SK-N-SH treated with all-trans-retinoic acid at 6 μM for 48 hours (cell line): Measurements from ENCODE around the gene BBS1.

Source experiments
- ATAC-seq: fragments of 200-7000 bp; cut with Tn5 transposase; 3 replicates; pipeline ENCODE4 v1.9.1; 2020; ENCODE audit warnings: mild to moderate bottlenecking, moderate library complexity
- BACH2 ChIP-seq: fragments of 250-450 bp; sonication (Bioruptor Pico); IDR thresholded peaks from 2 replicates; pipeline ENCODE4 v1.9.0; 2021; ENCODE audit warnings: mild to moderate bottlenecking, borderline replicate concordance
- CREB5 ChIP-seq: fragments of 250-450 bp; sonication (Bioruptor Pico); IDR thresholded peaks from 2 replicates; pipeline ENCODE4 v1.5.1; 2020; ENCODE audit warnings: low read depth, mild to moderate bottlenecking, moderate library complexity
- CSDC2 ChIP-seq: fragments of 250-450 bp; sonication (Bioruptor Pico); IDR thresholded peaks from 2 replicates; pipeline ENCODE4 v1.5.0; 2020; ENCODE audit warnings: mild to moderate bottlenecking, moderate library complexity
- GLIS3 ChIP-seq: fragments of 250-450 bp; sonication (Bioruptor Pico); IDR thresholded peaks from 2 replicates; pipeline ENCODE4 v1.5.0; 2020; ENCODE audit warnings: mild to moderate bottlenecking, moderate library complexity
- ISL1 ChIP-seq: fragments of 250-450 bp; sonication (Bioruptor Pico); IDR thresholded peaks from 2 replicates; pipeline ENCODE4 v2.1.2; 2022; ENCODE audit warnings: mild to moderate bottlenecking, moderate library complexity
- PATZ1 ChIP-seq: fragments of 250-450 bp; sonication (Bioruptor Pico); IDR thresholded peaks from 2 replicates; pipeline ENCODE4 v1.8.0; 2020; ENCODE audit warnings: mild to moderate bottlenecking, moderate library complexity, borderline replicate concordance
- POU6F1 ChIP-seq: fragments of 250-450 bp; sonication (Bioruptor Pico); IDR thresholded peaks from 2 replicates; pipeline ENCODE4 v1.8.0; 2021; ENCODE audit warnings: low read depth, mild to moderate bottlenecking, moderate library complexity, borderline replicate concordance
- PPARA ChIP-seq: fragments of 250-450 bp; sonication (Bioruptor Pico); IDR thresholded peaks from 2 replicates; pipeline ENCODE4 v1.5.0; 2020; ENCODE audit warnings: mild to moderate bottlenecking, borderline replicate concordance
- RARB ChIP-seq: fragments of 250-450 bp; sonication (Bioruptor Pico); IDR thresholded peaks from 2 replicates; pipeline ENCODE4 v1.8.0; 2021; ENCODE audit warnings: mild to moderate bottlenecking, moderate library complexity
- SNAI2 ChIP-seq: fragments of 250-450 bp; sonication (Bioruptor Pico); IDR thresholded peaks from 2 replicates; pipeline ENCODE4 v1.5.0; 2020; ENCODE audit warnings: mild to moderate bottlenecking, moderate library complexity
- TCF4 ChIP-seq: fragments of 250-450 bp; sonication (Bioruptor Pico); IDR thresholded peaks from 2 replicates; pipeline ENCODE4 v1.8.0; 2021; ENCODE audit warnings: mild to moderate bottlenecking, moderate library complexity, borderline replicate concordance
- TOX ChIP-seq: fragments of 250-450 bp; sonication (Bioruptor Pico); IDR thresholded peaks from 2 replicates; pipeline ENCODE4 v1.8.0; 2021; ENCODE audit warnings: mild to moderate bottlenecking, moderate library complexity, borderline replicate concordance
- ZC3H10 ChIP-seq: fragments of 250-450 bp; sonication (Bioruptor Pico); IDR thresholded peaks from 2 replicates; pipeline ENCODE4 v1.5.1; 2021; ENCODE audit warnings: mild to moderate bottlenecking, moderate library complexity
- ZFP3 ChIP-seq: fragments of 250-450 bp; sonication (Bioruptor Pico); IDR thresholded peaks from 2 replicates; pipeline ENCODE4 v1.5.0; 2020; ENCODE audit warnings: mild to moderate bottlenecking, moderate library complexity
- ZFP30 ChIP-seq: fragments of 450-650 bp; formaldehyde crosslinking; IDR thresholded peaks from 2 replicates; pipeline ENCODE4 v1.5.0; 2022; ENCODE audit warnings: mild to moderate bottlenecking, moderate library complexity
- ZNF565 ChIP-seq: fragments of 450-650 bp; formaldehyde crosslinking; conservative IDR thresholded peaks from 2 replicates; pipeline ENCODE4 v1.5.0; 2020; ENCODE audit warnings: low read depth, mild to moderate bottlenecking, moderate library complexity
- ZNF70 ChIP-seq: fragments of 450-650 bp; formaldehyde crosslinking; IDR thresholded peaks from 2 replicates; pipeline ENCODE4 v1.5.0; 2020; ENCODE audit warnings: mild to moderate bottlenecking, moderate library complexity
- ZNF8 ChIP-seq: fragments of 450-650 bp; formaldehyde crosslinking; IDR thresholded peaks from 2 replicates; pipeline ENCODE4 v1.5.0; 2020; ENCODE audit warnings: mild to moderate bottlenecking, moderate library complexity
- TF ChIP-seq, protein P1 (sequence below): fragments of 250-450 bp; sonication (Bioruptor Pico); IDR thresholded peaks from 2 replicates; pipeline ENCODE4 v1.5.0; 2020; ENCODE audit warnings: mild to moderate bottlenecking, moderate library complexity
- TF ChIP-seq, protein P2 (sequence below): fragments of 250-450 bp; sonication (Bioruptor Pico); IDR thresholded peaks from 2 replicates; pipeline ENCODE4 v1.5.1; 2021; ENCODE audit warnings: mild to moderate bottlenecking, moderate library complexity

Gene BBS1

DNA sequence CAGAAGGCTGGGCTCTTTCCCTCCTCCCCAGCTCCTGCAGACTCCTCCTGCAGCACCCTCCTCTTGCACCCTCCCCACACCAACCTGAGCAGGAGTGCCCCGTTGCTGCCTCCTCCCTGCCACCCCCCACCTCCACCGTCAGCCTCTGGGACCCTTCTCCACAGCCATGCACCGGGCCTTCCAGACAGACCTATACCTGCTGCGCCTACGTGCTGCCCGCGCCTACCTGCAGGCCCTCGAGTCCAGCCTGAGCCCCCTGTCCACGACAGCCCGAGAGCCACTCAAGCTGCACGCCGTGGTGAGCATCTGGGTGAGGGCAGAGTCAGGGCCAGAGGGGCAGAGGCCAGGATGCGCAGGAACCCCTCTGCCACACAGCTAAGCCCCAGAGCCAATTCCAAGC, 19.2 kb downstream of the BBS1 start (continued):
- TF ChIP-seq, protein P1, sequence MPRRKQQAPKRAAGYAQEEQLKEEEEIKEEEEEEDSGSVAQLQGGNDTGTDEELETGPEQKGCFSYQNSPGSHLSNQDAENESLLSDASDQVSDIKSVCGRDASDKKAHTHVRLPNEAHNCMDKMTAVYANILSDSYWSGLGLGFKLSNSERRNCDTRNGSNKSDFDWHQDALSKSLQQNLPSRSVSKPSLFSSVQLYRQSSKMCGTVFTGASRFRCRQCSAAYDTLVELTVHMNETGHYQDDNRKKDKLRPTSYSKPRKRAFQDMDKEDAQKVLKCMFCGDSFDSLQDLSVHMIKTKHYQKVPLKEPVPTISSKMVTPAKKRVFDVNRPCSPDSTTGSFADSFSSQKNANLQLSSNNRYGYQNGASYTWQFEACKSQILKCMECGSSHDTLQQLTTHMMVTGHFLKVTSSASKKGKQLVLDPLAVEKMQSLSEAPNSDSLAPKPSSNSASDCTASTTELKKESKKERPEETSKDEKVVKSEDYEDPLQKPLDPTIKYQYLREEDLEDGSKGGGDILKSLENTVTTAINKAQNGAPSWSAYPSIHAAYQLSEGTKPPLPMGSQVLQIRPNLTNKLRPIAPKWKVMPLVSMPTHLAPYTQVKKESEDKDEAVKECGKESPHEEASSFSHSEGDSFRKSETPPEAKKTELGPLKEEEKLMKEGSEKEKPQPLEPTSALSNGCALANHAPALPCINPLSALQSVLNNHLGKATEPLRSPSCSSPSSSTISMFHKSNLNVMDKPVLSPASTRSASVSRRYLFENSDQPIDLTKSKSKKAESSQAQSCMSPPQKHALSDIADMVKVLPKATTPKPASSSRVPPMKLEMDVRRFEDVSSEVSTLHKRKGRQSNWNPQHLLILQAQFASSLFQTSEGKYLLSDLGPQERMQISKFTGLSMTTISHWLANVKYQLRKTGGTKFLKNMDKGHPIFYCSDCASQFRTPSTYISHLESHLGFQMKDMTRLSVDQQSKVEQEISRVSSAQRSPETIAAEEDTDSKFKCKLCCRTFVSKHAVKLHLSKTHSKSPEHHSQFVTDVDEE (CRISPR knock-in tag) = no peak
- no peak for TF ChIP-seq ZNF8 (CRISPR knock-in tag)
- TF ChIP-seq, protein P2, sequence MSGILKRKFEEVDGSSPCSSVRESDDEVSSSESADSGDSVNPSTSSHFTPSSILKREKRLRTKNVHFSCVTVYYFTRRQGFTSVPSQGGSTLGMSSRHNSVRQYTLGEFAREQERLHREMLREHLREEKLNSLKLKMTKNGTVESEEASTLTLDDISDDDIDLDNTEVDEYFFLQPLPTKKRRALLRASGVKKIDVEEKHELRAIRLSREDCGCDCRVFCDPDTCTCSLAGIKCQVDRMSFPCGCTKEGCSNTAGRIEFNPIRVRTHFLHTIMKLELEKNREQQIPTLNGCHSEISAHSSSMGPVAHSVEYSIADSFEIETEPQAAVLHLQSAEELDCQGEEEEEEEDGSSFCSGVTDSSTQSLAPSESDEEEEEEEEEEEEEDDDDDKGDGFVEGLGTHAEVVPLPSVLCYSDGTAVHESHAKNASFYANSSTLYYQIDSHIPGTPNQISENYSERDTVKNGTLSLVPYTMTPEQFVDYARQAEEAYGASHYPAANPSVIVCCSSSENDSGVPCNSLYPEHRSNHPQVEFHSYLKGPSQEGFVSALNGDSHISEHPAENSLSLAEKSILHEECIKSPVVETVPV (CRISPR knock-in tag) = no peak
- TF ChIP-seq TOX (CRISPR knock-in tag) = no peak

- TF ChIP-seq SNAI2 = no peak
- no peak for TF ChIP-seq POU6F1 (CRISPR knock-in tag)
- no peak for TF ChIP-seq ZFP3 (CRISPR knock-in tag)
- no peak for ATAC-seq
Measured at GRCh38 chr11:66530927-66531709, 20.7 kb downstream of the BBS1 start.

DNA sequence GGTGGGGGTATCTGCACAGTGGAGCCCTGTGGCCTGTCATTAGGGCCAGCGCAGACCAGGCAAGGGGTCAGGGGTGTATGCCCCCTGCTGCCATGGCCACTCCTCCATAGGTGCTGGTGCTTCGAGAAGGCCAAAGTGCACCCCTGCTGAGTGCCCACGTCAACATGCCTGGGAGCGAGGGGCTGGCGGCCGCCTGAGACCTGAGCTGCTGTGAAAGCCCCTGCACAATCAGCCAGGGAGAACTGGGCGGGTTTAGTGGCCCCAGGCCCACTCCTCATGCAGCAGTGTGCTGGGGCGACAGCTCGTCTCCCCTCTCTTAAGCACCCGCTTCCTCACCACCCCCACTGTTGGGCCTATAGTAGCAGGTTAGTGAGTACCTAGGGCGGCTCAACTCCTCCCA, 21.4 kb downstream of the BBS1 start:
- ATAC-seq = no peak
- TF ChIP-seq, protein P2 (CRISPR knock-in tag) = no peak
- TF ChIP-seq ZFP30 (CRISPR knock-in tag) (no peak), ISL1 (CRISPR knock-in tag) (no peak), RARB (no peak), ZNF565 (CRISPR knock-in tag) (no peak), TCF4 (no peak), PATZ1 (CRISPR knock-in tag) (no peak), GLIS3 (no peak), TOX (CRISPR knock-in tag) (no peak), ZFP3 (CRISPR knock-in tag) (no peak), PPARA (CRISPR knock-in tag) (no peak), ZC3H10 (CRISPR knock-in tag) (no peak), ZNF8 (CRISPR knock-in tag) (no peak), CREB5 (CRISPR knock-in tag) (no peak), BACH2 (no peak), CSDC2 (CRISPR knock-in tag) (no peak), ZNF70 (CRISPR knock-in tag) (no peak)
- TF ChIP-seq, protein P1 (CRISPR knock-in tag) = no peak
- TF ChIP-seq, all 23 proteins: peak for 0
